OCI-LY3 (cell line): ENCODE data around the gene PRDM16.

Experiments used
- H2AFZ ChIP-seq: fragments of 200-600, 300-600 bp; shearing (Covaris generic); 2 replicates; pipeline ENCODE4 v1.6.0; 2014; ENCODE audit warnings: antibody characterized with exemption, low read depth, low read length
- H3K27ac ChIP-seq: fragments of 200-600, 300-600 bp; sonication (generic); 2 replicates; pipeline ENCODE4 v1.5.1; 2014; ENCODE audit warnings: mild to moderate bottlenecking, low read length, moderate library complexity, mixed read lengths
- H3K27me3 ChIP-seq: fragments of 200-600, 300-600 bp; sonication (generic); 2 replicates; pipeline ENCODE4 v1.6.1; 2014; ENCODE audit warnings: low read depth, low read length, mixed read lengths
- H3K36me3 ChIP-seq: fragments of 200-600, 300-600 bp; sonication (generic); replicated peaks from 2 replicates; pipeline ENCODE3; 2014; ENCODE audit warnings: low read depth, low read length, mixed read lengths
- H3K4me1 ChIP-seq: fragments of 300-600, 200-600 bp; sonication (generic); 2 replicates; pipeline ENCODE4 v1.6.1; 2014; ENCODE audit warnings: low read length, mixed read lengths
- H3K4me2 ChIP-seq: fragments of 200-600, 300-600 bp; sonication (generic); 2 replicates; pipeline ENCODE4 v1.6.1; 2014; ENCODE audit warnings: low read length, mixed read lengths
- H3K4me3 ChIP-seq: fragments of 300-600, 200-600 bp; sonication (generic); 2 replicates; pipeline ENCODE4 v1.5.1; 2014; ENCODE audit warnings: antibody characterized with exemption, mild to moderate bottlenecking, low read length, moderate library complexity
- H3K79me2 ChIP-seq: fragments of 300-600, 200-600 bp; shearing (Covaris generic); 2 replicates; pipeline ENCODE4 v1.6.1; 2014; ENCODE audit warnings: mild to moderate bottlenecking, low read length, mixed read lengths
- H3K9ac ChIP-seq: fragments of 300-600, 200-600 bp; shearing (Covaris generic); 2 replicates; pipeline ENCODE4 v1.6.0; 2014; ENCODE audit warnings: mild to moderate bottlenecking, low read length, moderate library complexity
- H3K9me3 ChIP-seq: fragments of 200-600, 300-600 bp; shearing (Covaris generic); 2 replicates; pipeline ENCODE4 v1.6.1; 2014; ENCODE audit warnings: low read length, mixed read lengths; ENCODE audit not compliant: insufficient read depth
- H4K20me1 ChIP-seq: fragments of 200-600, 300-600 bp; sonication (generic); 2 replicates; pipeline ENCODE4 v1.6.1; 2016; ENCODE audit warnings: low read length, mixed read lengths; ENCODE audit not compliant: insufficient read depth
- EZH2phosphoT487 ChIP-seq: fragments of 200-600 bp; shearing (Covaris generic); IDR thresholded peaks from 2 replicates; pipeline ENCODE4 v1.6.1; 2018; ENCODE audit warnings: antibody characterized with exemption, mixed run types, low read depth
- TF ChIP-seq, protein P1 (sequence below): fragments of 200-600, 300-600 bp; sonication (generic); IDR thresholded peaks from 2 replicates; pipeline ENCODE4 v1.5.1; 2014; ENCODE audit warnings: antibody characterized with exemption, low read length, low read depth

The PRDM16 gene

DNA sequence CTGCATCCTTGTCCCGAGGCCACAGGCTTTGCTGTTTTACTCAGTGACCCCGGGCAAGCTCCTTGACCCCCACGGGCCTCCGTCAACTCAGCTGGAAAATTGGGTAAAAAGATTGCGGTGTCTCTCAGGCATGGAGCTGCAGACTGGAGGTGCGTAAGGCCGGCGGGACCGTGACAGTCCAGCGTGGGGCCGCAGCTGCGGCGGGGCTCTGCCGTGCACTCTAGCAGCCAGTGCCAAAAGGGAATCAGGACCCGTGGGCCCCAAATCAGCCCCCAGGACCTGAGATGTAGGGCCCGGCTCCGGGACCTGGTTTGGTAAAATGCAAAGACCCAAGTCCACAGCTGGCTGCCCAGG is 158.3 kb downstream of the PRDM16 start:
- no peaks in the 10 kb centered on the region for H3K79me2 ChIP-seq
- H3K27me3 ChIP-seq: no peaks in the 10 kb centered on the region
- no peak overlapping the region for H3K4me2 ChIP-seq
- no peak overlapping the region for H3K4me3 ChIP-seq
- H3K9me3 ChIP-seq: no peaks in the 10 kb centered on the region
- no peak overlapping the region for H3K9ac ChIP-seq
- TF ChIP-seq EZH2phosphoT487: no peak
- TF ChIP-seq, protein P1, sequence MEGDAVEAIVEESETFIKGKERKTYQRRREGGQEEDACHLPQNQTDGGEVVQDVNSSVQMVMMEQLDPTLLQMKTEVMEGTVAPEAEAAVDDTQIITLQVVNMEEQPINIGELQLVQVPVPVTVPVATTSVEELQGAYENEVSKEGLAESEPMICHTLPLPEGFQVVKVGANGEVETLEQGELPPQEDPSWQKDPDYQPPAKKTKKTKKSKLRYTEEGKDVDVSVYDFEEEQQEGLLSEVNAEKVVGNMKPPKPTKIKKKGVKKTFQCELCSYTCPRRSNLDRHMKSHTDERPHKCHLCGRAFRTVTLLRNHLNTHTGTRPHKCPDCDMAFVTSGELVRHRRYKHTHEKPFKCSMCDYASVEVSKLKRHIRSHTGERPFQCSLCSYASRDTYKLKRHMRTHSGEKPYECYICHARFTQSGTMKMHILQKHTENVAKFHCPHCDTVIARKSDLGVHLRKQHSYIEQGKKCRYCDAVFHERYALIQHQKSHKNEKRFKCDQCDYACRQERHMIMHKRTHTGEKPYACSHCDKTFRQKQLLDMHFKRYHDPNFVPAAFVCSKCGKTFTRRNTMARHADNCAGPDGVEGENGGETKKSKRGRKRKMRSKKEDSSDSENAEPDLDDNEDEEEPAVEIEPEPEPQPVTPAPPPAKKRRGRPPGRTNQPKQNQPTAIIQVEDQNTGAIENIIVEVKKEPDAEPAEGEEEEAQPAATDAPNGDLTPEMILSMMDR: no peak
- H4K20me1 ChIP-seq: no peaks in the 10 kb centered on the region
- no peak overlapping the region for H3K27ac ChIP-seq
- H3K4me1 ChIP-seq: no peaks in the 10 kb centered on the region
- no peaks in the 10 kb centered on the region for H3K36me3 ChIP-seq
- H2AFZ ChIP-seq: no peak overlapping the region

DNA sequence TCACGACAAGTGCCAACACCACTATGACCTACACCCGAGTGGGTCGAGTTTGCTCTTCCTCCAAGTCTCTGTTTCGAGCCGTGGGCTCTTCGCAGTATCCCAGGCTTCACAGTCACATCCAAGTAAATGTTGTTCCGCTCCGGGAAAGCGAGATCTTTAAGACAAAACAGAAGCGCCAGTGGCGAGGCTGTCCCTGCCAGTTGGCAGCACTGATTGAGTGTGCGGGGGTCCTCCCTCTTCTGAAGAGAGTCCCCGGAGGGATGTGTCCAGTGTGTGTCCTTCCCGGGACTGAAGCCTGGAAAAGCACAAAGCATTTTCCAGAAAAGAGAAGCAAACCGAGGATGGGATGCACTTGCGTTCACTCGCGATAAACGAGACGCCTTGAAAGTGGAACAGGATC is 158.9 kb downstream of the PRDM16 start:
- Histone ChIP-seq H3K27me3 (no peaks in the 10 kb centered on the region), H3K4me3 (no peak overlapping the region), H2AFZ (no peak overlapping the region), H3K4me1 (no peaks in the 10 kb centered on the region), H3K9me3 (no peaks in the 10 kb centered on the region), H3K27ac (no peak overlapping the region), H3K36me3 (no peaks in the 10 kb centered on the region), H3K79me2 (no peaks in the 10 kb centered on the region), H3K9ac (no peak overlapping the region), H3K4me2 (no peak overlapping the region), H4K20me1 (no peaks in the 10 kb centered on the region)
- TF ChIP-seq, protein P1: no peak
- TF ChIP-seq EZH2phosphoT487: no peak

DNA sequence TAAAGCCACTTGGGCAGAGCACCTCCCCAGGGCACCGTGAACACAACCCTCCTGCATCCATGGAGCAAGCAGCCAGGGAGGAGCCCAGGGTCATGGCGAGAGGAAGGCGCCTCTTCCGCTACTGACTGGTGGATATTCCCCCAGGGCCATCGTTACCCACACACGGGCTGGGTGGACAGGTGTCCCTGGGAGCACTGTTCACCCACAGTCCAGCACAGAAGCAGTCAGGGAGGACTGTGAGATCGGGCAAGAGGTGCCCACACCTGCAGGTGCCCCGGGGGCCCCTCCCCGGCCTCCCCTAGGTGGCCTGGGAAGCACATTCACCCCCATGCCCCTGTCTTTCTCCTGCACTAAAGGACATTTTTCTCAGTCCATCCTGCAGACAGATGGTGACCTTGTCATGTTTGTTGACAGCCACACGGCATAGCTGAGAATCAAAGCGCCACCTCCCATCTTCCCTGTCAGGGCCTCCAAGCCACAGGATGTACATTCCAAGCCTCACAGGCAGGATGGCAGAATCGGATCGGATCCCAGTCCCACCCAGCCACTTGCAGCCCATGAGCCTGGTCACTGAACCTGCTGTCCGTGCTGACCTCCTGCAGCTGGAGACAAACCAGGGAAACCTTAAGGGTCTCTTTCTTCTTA is 160.2 kb downstream of the PRDM16 start:
- H3K4me2 ChIP-seq: no peak overlapping the region
- H3K4me1 ChIP-seq: no peaks in the 10 kb centered on the region
- no peak overlapping the region for H3K4me3 ChIP-seq
- H3K36me3 ChIP-seq: no peaks in the 10 kb centered on the region
- no peak overlapping the region for H2AFZ ChIP-seq
- no peaks in the 10 kb centered on the region for H3K9me3 ChIP-seq
- no peak overlapping the region for H3K27ac ChIP-seq
- H3K9ac ChIP-seq: no peak overlapping the region
- H3K79me2 ChIP-seq: no peaks in the 10 kb centered on the region
- TF ChIP-seq, protein P1: no peak
- no peaks in the 10 kb centered on the region for H4K20me1 ChIP-seq
- H3K27me3 ChIP-seq: no peaks in the 10 kb centered on the region

DNA sequence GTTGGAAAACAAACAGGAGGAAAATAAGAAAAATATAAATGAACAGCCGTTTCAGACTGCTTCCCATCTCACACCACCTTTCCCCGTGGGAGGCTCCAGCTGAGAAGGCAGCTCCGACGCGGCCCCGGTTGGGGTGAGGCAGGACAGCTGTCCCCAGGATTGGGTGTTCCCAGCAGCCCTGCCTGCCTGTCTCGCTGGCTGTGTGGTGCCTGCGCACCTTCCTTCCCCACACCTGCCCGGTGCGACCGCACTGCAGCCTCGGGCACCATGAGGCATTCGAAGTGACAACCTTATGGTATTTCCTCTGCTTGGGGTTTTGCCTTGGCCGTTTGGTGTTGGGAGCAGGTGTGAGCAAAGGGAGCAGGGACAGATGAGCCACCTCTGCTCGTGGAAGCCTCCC is 161.6 kb downstream of the PRDM16 start:
- no peaks in the 10 kb centered on the region for H4K20me1 ChIP-seq
- H3K27ac ChIP-seq: no peak overlapping the region
- no peak overlapping the region for H3K9ac ChIP-seq
- H3K4me1 ChIP-seq: no peaks in the 10 kb centered on the region
- H3K4me2 ChIP-seq: no peak overlapping the region
- TF ChIP-seq EZH2phosphoT487: no peak
- no peak overlapping the region for H3K4me3 ChIP-seq
- no peaks in the 10 kb centered on the region for H3K27me3 ChIP-seq
- no peaks in the 10 kb centered on the region for H3K79me2 ChIP-seq
- H2AFZ ChIP-seq: no peak overlapping the region
- H3K36me3 ChIP-seq: no peaks in the 10 kb centered on the region
- H3K9me3 ChIP-seq: no peaks in the 10 kb centered on the region
